ENCODE data around the gene SLC26A1. TPM values are rescaled to one million over a fixed set of nuclear protein-coding genes. Genes with fewer than 3 reads are reported as not detected.

SLC26A1 gene
- total RNA-seq, 4 donors from 2014 or later: 0.44 to 0.57 TPM; not detected in 2

- TF ChIP-seq CTCF (IDR thresholded peaks at IDR 0.05; ENCODE audit: low read depth): no peak
These were observed 39.7 kb downstream of the SLC26A1 start for GRCh38 chr4:953574-953915.

DNA sequence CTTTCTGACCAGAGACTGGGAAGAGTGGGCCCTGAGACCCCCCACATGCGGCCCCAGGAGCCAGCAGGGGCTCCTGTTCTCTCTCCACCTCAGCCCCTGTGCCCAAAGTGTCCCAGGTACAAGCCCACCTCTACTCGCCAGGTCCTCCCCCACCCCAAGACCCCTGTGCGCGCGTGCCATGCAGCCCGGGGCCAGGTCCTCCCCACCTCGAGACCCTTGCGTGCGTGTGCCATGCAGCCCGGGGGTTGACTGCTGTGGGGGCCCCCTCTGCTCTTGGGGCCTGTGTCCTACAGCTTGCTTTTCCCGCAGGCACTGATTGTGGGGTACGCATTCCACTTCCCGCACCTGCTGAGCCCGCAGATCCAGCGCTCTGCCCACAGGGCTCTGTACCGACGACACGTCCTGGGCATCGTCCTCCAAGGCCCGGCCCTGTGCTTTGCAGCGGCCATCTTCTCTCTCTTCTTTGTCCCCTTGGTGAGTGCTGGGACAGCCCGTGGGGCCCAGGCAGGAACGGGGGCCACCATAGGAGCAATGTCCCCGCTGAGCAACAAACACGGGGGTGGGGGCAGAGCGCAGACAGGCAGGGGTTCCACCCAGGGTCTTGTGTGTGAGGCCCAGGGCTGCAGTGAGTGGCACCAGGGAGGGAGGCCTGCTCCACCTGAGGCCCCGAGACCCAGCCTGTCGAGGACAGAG lies 40.2 kb downstream of the SLC26A1 start:
- TF ChIP-seq CTCF (IDR thresholded peaks at IDR 0.05; ENCODE audit: low read depth): no peak

- TF ChIP-seq CTCF (IDR thresholded peaks at IDR 0.05; ENCODE audit: low read depth): no peak
These were observed 41.4 kb downstream of the SLC26A1 start for GRCh38 chr4:951594-952468.

DNA sequence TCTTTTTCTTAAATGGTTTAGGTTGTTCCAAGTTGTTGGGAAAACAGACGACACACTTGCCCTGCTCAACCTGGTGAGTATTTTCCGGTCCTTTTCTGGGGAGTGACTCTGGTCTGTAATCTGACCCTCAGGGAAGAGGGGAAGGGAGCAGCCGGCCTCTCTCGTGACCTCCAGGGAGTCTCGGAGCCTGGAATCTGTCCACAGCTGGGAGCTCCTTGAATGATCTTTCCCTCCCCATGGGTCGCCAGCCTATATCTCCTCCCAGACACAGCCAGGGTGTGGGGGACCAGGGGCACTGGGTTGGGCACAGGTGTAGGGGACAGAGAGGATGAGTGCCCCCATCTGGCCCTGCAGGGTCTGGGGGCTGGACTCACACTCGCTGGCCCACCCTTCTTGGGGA lies 42.0 kb downstream of the SLC26A1 start:
- no peak for TF ChIP-seq CTCF (IDR thresholded peaks at IDR 0.05; ENCODE audit: low read depth)

GRCh38 chr4:950136-951020 lies 42.8 kb downstream of the SLC26A1 start:
- no peak for TF ChIP-seq CTCF (IDR thresholded peaks at IDR 0.05; ENCODE audit: low read depth)

GRCh38 chr4:949656-950055 lies 43.5 kb downstream of the SLC26A1 start:
- no peak for TF ChIP-seq CTCF (IDR thresholded peaks at IDR 0.05; ENCODE audit: low read depth)

DNA sequence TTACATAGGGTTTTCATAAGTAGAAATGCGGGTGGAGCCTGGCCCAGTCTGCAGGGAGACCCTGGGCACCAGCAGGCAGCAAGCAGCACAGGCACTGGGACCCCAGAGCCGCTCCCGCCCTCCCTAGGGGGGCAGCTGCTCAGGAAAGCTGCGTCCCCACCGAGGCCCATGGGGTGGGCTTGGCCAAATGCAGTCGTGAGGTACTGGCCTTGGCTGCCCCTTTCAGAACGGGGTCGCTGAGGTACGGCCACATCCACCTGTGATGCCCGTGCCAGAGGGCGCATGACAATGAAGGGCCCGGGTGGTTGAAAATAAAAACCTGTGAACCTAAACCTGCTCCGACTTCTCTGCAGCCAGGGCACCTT lies 44.3 kb downstream of the SLC26A1 start:
- TF ChIP-seq CTCF (IDR thresholded peaks at IDR 0.05; ENCODE audit: low read depth): no peak
